HT-29 (cell line): Measurements from ENCODE around the gene SLC7A7. TPM values are rescaled to one million over a fixed set of nuclear protein-coding genes. Genes with fewer than 3 reads are reported as not detected.
"Not testable (repeated sequence)": the region's sequence is repeated elsewhere in the genome, so short reads cannot be mapped to it uniquely, and the experiment has no call there.

ENCODE experiments used
- DNase-seq: peaks from one replicate; pipeline ENCODE4 v3.0.0-alpha.2; 2015; ENCODE audit warnings: low spot score
- total RNA-seq: library from RNA; depleted of rRNA; stranded (reverse); fragments of >200 nt; shearing (Covaris generic); gene quantifications from 2 replicates; pipeline ENCODE4 v1.2.3, GENCODE V29; 2014

Gene SLC7A7
- total RNA-seq, 1 experiment from 2014 or later: 12.2 TPM

DNA sequence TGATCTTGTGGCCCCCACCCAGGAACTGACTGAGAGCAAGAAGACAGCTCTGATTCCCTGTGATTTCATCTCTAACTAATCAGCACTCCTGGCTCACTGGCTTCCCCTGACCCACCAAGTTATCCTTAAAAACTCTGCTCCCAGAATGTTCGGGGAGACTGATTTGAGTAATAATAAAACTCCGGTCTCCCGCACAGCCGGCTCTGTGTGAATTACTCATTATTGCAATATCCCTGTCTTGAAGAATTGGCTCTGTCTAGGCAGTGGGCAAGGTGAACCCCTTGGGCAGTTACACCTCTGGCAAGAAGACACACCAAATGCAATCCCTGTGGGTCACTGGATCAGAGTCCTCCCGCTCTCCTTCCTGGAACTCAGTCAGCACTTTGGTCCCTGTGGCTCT lies 21.3 kb downstream of the SLC7A7 start:
- DNase-seq: no peak

DNA sequence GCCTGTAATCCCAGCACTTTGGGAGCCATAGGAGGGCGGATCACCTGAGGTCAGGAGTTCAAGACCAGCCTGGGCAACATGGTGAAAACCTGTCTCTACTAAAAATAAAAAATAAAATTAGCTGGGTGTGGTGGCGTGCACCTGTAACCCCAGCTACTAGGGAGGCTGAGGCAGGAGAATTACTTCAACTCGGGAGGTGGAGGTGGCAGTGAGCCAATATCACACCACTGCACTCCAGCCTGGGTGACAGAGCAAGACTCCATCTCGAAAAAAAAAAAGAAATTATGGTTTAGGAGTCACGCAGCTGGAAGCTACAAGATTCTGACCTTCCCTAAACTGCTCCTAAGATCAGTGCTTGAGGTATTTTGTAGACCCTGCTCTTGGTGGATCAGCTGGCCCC lies 21.7 kb downstream of the SLC7A7 start:
- DNase-seq: not testable (repeated sequence)

DNA sequence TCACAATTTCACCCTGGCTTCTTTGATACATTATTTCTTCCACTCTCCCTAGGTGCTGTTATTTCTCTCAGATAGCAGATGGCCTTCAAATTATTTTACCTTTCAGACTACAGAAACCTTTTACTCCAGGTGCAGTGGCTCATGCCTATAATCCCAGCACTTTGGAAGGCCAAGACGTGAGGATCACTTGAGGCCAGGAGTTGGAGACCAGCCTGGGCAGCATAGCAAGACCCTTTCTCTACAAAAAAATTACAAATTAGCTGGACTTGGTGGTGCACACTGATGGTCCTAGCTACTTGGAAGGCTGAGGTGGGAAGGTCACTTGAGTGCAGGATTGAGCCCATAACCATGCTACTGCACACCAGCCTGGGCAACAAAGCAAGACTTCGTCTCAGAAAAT lies 23.1 kb downstream of the SLC7A7 start:
- DNase-seq: no peak

DNA sequence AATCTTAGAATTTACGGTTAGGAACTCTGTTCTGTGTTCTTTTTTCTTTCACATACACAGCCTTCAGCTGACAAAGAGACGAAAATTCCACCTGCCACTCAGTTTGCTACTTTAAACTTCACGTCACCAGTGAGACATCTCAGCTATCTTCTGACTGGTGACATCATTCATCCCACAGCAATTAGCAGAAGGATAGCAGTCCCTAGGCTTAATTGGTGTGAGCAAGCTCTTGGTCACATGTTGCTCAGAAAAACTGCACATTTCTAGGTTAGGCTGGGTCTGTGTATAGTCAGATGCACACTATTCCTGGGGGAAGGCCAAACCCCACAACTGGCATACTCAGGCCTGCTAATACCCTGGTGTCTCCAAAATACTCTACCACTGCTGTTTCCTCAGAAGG lies 23.9 kb downstream of the SLC7A7 start:
- no peak for DNase-seq

DNA sequence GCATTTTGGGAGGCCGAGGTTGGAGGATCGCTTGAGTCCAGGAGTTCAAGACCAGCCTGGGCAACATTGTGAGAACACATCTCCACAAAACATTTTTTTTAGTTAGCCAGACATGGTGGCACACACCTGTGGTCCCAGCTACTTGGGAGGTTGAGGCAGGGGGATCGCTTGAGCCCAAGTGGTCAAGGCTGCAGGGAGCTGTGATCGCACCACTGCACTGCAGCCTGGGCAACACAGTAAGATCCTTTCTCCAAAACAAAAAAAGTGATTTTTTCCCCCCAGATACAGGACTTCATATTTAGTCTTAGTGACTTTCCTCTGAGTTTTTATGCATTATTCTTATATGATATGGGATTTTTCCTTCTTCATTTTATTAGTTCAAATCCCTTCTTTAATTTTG lies 28.6 kb downstream of the SLC7A7 start:
- no peak for DNase-seq

DNA sequence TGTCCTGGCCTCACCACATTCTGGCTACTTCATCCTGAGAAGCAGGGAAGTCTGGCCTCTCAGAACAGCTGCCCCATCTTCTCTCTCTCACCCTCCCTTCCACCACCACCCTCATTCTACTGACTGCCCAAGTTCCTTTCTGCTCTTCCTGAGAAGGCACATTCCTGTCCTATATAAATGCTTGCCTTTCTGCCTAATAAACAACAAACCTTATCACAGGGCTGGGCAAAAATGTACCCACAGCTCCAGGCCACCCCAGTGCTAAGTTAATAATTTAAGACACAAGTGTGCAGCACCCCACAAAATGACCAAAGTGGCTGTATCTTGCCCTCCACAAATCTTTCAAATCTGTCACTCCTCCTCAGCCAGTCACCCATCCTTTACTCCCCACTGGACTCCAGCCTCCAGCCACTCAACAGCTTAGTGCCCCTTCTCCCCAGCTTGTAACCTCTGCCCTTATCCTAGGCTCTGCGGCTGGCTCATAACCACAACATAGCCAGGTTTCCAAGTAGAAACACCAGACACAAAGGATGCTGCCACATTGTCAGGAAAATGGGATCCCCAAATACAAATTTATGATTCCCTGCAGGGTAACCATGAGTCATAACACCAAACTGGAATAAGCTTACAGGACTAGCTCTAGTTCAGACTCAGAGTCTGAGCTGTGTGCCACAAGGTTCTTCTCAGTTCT lies 33.8 kb downstream of the SLC7A7 start:
- no peak for DNase-seq

DNA sequence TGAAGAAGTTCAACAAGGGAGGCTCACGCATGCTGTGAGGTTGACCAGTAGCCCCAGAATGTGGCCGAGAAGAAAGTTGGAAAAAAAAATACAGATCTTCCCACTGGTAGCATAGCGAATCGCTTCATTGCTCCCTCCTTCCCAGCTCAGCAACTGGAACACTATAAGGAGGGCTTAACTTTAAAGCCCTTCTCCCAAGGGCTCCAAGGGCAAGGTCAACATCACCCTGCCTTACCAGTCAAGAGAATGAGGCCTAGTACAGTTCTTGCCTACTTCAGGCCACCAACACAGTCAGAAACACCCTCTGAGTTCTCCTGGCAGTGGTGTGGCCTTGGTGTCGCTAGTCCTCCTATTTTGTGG lies 34.3 kb downstream of the SLC7A7 start:
- no peak for DNase-seq

DNA sequence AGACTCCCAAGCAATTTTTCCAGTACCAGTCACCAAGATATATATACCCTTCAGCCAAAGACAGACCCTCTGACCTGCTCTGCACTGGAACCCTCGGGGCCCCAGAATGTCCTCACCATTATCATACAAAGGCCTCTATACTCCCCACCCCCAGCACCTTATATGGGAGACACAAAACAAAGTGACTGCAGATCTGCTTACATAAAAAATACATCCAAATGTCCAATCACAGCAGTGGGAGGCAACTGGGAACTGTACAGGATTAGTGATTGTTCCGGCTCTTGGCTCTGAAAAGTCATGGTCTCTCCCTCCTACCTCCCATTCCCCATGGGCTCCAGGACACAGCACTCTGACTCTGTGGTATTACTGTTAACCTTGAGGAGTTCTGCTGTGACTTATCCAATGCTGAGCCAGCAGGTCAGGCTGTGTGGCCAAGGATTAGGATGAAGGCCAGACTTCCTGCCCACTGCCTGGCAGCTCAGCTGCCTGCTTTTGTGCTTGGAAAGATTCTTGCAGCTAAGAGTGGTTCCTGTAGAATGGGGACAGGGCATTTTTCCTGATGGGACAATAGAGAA lies 35.0 kb downstream of the SLC7A7 start:
- no peak for DNase-seq

DNA sequence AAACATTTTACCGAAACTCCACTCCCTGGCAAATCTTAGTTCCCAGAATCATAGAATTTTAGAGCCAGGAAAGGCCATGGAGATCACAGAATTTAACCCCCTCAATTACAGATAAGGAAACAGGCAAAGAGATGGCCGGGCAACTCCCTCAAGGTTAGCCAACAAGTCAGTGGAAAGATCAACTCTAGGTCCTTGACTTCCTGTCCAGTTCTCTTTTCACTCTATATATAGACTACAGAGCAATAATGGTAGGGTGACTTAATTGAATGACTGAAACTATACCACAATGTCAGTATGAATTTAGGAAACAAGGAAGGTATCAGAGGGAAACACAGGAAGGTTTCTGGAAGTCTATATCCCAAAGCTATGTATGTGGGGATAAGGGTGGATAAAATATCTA lies 37.2 kb downstream of the SLC7A7 start:
- no peak for DNase-seq

DNA sequence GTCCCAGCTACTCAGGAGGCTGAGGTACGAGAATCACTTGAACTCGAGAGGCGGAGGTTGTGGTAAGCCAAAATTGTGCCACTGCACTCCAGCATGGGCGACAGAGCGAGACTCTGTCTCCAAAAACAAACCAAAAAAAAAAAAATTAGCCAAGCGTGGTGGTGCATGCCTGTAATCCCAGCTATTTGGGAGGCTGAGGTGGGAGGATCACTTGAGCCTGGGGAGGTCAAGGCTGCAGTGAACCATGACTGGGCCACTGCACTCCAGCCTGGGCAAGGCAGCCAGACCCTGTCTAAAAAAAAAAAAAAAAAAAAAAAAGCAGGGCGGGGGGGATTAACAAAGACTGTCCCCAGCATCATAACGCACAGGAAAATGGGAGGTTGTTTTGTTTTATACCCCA lies 38.4 kb downstream of the SLC7A7 start:
- not testable (repeated sequence) for DNase-seq

DNA sequence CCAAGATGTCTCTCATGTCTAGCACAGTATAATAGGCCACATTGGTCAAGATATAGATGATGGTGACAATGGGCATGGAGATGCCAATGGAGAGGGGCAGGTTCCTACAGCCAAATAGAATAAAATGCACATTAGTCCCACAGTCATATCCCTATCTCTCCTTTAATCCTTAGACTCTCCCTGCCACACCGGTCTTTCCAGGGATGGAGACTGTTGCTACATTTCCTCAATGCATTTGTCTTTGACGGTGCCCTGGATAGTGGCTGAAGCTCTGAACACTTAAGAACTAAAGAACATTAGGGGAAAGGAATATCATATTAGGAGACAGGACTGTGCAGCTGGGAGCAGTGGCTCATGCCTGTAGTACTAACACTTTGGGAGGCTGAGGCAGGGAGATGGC lies 39.0 kb downstream of the SLC7A7 start:
- no peak for DNase-seq

DNA sequence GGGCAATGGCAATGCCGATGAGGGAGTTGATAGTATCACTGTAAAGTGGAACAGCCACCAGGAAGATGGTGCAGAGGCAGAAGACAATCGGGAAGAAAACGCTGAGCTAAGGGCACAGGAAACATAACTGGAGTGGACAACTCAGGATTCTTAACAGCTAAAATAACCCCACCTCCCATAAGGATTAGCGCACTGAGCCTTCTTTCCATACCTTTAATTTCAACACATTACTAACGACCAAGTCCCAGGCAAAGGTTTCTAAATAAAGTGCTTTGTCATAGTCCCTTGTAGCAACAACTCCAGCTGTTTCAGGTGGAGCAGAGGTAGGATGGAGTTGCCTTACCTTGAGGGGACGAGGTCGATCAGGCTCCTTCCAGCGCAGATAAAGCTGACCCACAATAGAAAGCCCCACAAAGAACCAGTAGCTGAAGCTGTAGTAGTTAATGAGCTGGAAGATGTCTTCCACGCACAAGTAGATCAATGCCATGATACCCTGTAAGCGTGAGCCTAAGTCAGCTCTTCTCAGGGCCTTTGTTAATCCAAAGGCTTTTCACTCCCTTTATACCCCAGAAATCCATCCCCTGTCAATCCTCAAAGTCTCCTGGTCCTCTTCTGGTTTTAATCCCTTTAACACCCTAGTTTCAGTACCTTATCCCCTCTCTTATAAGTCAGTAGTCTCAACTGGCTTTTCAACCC lies 41.1 kb downstream of the SLC7A7 start:
- no peak for DNase-seq

DNA sequence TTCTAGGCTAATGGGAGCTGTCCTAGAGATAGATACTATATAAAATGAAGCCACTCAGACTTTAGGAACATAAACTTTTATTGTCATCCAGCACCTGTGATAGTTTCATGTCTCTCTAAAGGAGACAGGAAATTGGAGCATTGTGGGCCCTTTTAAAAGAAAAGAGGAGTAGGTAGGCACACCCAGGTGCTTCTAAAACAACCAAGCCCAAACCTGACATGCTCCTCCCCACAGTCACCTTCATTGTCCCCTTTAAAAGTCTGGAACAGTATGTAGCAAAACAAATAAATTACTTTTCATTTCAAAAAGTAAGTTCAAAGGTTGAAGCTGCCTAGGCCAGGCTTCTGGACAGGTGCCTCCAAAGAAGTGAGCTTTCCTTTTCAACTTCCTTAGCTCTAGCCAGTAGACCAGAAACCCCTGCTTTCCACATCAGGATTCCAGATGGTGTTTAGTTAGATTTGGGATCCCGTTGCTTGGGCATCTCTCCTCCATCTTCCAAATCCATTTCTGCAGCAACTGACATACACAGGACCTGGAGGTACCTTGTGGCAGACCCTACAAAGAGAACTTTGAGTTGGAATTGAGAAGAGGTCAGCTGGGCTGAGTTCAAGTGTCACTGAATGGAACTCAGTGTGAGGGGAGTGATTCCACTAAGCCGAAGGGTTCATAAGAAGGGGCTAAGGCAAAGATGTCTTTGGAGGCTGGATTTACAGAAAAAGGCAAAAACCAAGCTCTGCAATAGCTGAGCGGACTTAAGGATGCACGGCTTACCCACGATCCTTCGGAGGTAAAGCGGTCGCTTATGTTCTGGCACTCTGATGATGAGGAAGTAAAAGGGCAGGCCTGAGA lies 41.8 kb downstream of the SLC7A7 start:
- no peak for DNase-seq

DNA sequence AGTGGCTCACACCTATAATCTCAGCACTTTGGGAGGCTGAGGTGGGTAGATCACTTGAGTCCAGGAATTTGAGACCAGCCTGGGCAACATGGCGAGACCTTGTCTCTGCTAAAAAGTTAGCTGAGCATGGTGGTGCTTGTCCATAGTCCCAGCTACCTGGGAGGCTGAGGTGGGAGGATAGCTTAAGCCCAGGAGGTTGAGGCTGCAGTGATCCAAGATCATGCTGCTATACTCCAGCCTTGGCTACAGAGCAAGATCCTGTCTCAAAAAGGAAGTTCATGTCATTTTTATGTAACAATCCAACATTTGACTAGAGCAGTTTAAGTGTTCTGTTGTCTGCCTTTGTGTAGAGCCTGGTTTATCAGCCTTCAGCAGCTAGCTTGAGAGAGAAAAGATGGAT lies 42.5 kb downstream of the SLC7A7 start:
- no peak for DNase-seq

DNA sequence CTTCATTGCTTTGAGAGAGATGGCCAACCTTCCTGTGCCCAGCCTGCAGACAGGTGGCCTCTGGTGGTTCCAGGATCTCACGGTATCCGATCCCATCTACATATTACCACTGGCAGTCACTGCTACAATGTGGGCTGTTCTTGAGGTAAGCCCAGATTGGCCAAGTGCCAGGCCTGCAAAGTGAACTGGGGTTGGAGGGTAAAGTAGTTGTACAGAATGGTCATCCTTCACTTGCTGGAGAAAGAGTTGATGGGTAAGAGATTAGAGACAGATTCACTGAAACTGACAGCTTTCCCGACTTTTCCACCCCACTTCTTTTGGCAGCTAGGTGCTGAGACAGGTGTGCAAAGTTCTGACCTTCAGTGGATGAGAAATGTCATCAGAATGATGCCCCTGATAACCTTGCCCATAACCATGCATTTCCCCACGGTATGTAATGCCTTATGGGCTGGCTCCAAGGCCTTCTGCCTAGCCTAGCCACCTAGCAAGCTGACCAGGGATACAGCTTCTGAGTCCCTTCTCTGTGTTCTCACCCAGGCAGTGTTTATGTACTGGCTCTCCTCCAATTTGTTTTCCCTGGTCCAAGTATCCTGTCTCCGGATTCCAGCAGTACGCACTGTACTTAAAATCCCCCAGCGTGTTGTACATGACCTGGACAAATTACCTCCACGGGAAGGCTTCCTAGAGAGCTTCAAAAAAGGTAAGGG lies 44.6 kb downstream of the SLC7A7 start:
- no peak for DNase-seq

DNA sequence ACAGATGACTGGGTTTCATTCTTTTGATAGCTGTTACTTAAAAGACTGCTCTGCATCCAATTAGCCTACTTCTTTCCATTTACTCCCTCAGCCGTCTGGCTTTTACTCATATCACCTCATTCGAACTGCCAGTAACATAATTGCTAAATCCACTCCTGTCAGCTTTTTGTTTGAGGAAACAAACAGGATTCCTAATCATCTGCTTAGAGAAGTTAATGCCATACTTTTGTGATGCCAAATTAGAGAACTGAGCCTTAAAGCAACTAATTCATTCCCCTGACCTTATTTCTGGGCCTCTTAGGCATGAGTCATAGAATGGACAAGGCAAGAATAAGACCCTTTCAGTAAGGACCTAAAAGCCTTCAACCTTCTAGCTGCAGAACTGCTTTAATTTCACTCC lies 45.9 kb downstream of the SLC7A7 start:
- no peak for DNase-seq

DNA sequence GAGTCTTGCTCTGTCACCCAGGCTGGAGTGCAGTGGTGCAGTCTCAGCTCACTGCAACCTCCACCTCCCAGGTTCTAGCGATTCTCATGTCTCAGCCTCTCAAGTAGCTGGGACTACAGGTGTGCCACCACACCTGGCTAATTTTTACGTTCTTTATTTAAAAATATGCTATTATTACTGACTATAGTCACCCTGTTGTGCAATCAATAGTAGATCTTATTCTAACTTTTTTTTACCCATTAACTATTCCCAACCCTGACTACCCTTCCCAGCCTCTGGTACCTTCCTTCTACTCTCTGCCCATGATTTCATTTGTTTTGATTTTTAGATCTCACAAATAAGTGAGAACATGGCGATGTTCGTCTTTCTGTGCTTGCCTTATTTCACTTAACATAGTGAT lies 46.3 kb downstream of the SLC7A7 start:
- DNase-seq: no peak

DNA sequence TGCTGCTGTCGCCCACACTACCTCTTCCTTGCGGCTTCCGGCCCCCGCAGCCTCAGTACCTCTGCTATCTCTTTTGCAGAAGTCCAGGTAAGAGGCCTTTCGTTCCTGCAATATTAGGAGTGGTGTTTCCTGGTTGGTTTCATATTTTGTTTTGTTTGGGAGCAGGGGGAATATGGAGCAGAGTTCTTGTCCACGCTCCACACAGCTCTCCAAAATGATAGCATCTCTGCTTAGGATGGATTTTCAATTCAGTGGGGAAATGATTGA lies 48.0 kb downstream of the SLC7A7 start:
- no peak for DNase-seq

DNA sequence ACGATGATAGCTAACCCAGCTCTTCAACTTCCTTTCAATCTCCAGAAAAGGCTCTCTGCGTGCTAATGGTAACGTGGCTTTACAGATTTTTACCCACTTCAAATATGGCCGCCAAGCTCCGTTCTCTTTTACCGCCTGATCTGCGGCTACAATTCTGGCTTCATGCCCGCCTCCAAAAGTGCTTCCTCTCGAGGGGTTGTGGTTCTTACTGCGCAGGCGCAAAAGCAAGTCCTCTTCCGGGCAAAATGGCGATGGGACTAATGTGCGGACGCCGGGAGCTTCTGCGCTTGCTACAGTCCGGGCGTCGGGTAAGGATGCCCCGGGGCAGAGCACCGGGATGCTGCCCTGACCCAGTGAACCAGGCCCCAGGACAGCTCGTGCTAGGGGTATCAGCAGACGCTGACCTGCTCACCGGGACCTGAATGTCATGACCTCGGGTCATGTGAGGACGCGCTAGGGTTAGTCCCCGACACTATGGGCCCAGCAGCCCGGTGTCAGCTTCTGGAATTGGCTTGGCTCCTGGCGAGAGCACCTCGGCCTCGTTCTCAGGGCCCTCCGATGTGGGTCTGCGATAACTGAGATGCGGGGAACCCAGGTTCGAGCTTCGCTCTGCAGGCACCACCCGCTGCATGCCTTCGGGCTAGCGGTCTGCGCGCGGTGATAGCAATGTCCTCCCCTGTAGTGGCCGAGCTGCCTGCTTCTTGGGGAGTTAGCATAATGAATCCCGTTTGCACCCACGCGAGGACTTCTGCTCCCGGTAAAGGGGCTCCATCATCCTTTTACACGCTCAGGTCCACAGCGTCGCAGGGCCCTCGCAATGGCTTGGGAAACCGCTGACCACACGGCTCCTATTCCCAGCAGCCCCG lies 48.5 kb downstream of the SLC7A7 start, which contains the start of gene OXA1L:
OXA1L (plus strand) TSS at position 232 of the 866 bp plus-strand sequence; CDS start at position 246, 14 bp downstream.
- peak; percentile 90 for DNase-seq

DNA sequence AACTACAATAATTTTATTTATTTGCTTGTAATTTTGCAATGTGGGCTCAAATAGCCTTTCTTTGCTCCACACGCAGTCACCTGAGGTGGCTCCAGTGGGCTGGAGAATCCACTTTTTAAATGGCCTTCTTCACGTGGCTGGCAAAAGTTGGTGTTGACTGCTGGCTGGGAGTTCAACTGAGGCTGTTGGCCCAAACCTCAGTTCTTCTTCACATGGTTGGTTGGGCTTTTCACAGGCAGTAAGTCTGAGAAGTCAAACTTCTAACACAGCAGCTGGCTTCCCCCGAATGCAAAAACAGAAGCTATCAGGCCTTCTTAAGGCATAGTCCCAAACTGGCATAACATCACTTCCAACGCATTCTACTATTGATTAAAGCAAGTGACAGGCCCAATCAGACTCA lies 50.9 kb downstream of the SLC7A7 start:
- DNase-seq: no peak

DNA sequence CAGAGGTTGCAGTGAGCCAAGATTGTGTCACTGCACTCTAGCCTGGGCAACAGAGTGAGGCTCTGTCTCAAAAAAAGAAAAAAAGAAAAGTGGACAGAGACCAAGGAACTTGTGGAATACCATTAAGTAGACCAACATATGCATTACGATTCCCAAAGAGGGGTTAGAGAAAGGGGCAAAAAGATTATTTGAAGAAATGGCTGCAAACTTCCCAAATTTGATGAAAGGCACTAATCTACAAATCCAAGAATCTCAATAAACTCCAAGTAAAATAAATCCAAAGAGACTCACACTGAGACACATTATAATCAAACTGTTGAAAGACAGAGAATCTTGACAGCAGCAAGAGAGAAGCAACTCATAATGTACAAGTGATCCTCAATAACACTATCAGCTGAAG lies 53.5 kb downstream of the SLC7A7 start:
- no peak for DNase-seq
